DMS79 treated with DMSO at 0.1 percent for 48 hours (cell line): ENCODE results near the gene GPR179.
A peak's percentile ranks its signal among the peaks of the same experiment; 100 is the strongest.

ENCODE experiments used
- DNase-seq: peaks from one replicate; lab custom pipeline; 2025; lab: John Stamatoyannopoulos, UW

Gene GPR179

DNA sequence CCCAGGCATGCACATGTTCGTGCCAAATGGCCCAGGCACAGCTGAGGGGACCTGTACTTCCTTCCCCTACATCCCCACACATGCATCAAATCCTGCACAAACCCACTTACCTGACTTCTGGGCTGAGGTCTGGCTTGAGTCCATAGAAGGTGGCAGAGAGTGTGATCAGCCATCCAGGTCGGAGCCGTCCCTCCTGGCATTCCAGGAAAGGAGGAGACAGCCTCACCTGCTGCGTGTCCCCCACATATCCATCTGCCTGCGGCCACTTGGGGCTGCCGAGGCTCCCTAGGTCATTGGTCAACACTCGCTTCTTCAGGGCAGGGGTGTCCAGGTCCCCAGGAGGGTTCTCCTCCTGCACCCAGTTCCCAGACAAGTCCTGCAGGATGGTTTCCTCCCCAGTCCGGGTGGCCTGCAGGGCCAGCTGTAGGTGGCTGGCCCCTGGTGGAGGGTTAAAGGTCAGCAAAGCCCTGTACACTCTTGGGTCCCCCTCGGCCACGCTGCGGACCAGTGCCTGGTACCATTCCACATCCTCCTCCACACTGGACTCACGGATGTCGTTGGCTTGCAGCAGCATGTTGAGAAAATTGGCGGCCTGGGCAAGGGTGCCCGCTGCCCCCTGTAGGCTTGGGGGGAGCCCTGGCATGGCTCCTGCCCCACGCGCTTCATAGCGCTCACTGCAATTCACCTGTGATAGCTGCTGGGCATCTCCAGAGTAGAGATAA is 709 bp downstream of the GPR179 start:
- no peak for DNase-seq

GRCh38 chr17:38341035-38341721 is 2.6 kb downstream of the GPR179 start:
- DNase-seq = peak; percentile 93

- no peak for DNase-seq
Observed at GRCh38 chr17:38339891-38340290, 3.9 kb downstream of the GPR179 start.

- DNase-seq = no peak
Observed at GRCh38 chr17:38338535-38338934, 5.2 kb downstream of the GPR179 start.

GRCh38 chr17:38338053-38338452 is 5.7 kb downstream of the GPR179 start:
- no peak for DNase-seq

GRCh38 chr17:38336838-38337237 is 6.9 kb downstream of the GPR179 start:
- no peak for DNase-seq

DNA sequence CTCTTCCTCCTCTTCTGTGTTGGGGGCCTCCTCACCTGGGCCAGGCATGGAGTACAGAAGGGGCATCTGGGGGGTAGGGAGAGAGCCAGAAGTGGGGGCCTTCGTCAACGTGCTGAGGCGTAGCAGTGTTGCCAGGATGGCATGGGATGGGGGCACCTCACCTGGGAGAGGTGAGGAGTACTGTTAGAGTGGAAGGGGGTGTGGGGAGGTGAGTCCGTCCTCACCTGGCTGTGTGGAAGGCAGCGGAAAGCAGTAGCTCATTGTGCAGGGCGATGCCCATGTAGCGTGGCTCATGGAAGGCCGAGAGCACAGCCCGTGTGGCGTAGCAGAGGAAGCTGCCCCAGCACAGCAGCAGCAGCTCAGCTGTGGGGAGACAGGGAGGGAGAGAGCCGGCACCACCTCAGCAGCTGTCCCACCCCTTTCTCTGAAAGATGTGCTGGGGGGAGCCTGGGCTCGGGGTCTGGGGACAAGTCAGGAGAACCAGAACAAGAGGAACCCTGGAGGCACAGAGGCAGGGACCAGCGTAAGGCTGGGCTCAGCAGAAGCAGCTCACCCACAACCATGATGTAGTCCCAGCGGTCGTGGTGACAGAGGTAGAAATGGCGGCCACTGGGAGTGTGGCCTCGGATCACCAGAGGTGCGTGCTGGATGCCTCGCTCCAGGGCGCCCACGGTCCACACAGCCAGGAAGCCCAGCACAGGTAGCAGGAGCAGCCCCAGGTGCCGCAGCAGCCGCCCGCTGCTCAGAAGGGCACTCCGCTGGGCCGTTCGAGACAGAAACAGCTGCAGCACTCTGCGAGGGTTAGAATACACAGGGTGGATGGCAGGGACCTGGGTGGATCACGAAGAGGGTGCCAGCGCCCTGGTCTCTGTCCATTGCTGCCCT is 9.0 kb downstream of the GPR179 start:
- DNase-seq = no peak

DNA sequence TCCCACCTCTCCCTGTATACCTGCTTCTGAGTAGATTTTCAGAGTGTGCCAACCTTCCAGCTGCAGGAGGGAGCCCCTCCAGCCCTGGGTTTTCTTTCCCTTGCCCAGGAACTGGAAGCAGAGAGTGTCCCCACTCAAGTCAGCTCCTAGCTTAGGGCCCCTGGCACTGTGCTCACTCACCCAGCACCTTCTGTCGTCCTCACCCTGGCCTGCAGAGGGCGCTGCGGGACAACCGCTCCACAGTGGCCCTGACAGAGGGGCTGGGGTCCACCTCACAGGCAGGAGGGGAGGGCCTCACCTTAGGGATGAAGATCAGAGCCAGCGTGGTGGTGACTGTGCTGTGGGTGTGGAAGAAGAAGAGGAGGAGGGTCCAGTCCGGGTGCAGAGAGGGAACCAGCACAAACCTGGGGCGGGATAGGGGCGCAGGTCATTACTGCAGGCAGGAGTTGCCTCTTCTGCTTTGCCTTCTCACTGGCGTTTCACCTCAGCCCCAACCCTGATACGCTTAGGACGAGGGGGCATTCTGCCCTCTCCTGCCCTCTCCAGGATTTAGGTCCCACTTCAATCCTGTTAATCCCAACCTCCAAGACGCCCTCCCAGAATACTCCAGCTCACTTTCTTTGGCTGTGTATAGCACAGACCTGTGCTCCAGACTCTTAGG is 10.0 kb downstream of the GPR179 start:
- DNase-seq = no peak

DNA sequence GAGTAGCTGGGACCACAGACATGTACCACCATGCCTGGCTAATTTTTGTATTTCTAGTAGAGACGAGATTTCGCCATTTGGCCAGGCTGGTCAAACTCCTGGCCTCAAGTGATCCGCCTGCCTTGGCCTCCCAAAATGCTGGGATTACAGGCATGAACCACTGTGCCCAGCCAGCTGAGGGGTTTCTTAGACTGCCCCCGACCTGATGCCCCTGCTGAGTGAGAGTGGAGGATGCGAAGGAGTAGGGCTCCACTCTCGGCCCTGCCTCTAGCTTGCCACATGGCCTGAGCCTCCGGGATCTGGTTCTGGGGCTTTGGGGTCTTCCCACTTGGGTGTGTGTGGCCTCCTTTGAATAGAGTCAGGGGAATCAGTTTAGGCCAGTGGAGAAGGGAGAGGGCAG is 11.0 kb downstream of the GPR179 start:
- DNase-seq = no peak

GRCh38 chr17:38330941-38331411 is 12.8 kb downstream of the GPR179 start:
- no peak for DNase-seq

- no peak for DNase-seq
Observed at GRCh38 chr17:38329808-38330730, 13.7 kb downstream of the GPR179 start.

DNA sequence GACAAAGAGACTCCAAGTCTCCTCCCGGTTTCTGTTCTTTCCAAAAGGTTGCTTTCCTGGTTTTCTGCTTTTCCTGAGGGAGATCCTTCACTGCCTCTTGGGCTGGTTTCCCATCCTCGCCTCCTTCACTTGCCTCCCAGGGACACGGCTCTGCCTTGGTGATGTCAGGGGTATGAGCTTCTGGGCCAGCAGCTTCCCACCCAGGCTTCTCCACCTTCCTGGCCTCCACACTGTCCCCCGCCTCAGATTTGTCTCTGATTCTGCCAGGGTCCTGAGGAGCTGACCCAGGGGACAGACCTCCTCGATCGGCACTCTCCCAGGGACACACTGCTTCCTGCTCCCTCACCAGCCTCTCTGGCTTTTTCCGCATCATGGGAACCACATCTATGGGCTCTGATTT is 14.5 kb downstream of the GPR179 start:
- DNase-seq = no peak

DNA sequence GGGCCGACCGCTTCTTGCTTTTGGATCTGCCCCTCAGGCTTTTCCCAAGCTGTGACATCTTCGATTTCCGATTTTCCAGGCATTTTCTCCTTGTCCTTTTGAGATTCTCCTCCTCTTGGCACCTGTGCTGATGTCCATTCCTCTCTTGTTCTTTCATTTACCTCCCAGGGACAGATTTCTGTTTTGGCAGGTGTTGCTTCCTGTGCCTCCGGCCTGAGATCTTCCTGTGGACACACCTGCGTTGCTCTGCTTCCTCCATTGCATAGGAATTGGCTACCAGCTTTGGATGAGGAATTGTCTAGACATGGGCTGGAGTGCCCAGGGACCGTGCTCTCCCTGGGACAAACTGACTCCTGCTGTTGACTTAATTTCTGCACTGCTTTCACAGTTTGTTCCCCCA is 15.1 kb downstream of the GPR179 start:
- DNase-seq = no peak

DNA sequence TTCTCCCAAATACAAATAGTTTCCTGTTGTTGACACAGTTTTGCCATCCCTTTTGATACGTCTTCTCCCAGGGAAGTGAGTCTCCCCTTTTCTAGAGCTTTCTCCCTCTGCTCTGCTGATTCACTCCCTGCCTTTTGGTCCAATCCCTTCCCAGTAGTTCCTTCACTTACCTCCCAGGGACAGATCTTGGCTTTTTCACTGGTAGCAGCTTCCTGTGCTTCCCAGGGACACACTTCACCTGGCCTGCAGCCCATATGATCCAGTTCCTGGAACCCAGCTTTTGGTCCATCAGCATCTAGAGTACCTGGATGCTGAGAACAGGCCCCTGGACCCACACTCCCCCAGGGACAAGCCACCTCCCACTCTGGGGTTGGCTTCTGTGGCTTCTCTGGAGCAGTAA is 15.8 kb downstream of the GPR179 start:
- DNase-seq = no peak

DNA sequence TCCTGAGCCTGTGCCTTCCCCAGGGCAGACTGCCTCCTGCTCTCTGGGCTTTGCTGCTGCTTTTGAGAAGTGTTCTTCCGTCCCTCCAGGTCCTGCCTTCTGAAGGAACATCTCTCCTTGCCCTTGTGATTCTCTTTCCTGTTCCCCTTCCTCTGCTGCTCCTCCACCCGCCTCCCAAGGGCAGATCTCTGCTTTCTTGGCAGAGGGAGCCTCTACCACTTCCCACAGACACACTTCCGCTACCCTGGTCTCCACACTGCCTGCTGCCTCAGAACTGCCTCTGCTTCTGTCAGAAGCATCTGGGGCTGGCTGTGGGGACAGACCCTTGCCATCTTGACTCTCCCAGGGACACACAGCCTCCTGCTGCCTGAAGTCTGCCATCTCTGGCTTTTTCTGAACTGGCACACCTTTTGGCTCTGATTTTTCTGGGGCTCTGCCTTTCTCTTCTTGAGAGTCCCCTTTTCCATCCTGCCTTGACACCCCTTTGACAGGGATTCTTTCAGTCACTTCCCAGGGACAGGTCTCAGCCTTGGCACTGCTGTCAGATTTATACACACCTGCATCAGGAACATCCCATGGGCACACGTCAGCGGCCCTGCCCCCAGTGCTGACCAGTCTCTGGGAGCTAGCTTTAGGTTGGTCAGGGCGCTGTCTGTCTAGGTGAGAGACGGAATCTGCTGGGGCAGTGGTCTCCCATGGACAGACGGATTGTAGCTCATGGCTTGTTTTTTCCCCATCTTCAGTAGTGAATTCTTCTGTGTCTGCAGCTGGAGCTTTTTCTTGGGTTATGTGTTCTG is 16.6 kb downstream of the GPR179 start:
- DNase-seq = no peak

GRCh38 chr17:38325221-38325851 is 18.4 kb downstream of the GPR179 start:
- DNase-seq = peak; percentile 88

GRCh38 chr17:38324772-38325171 is 19.0 kb downstream of the GPR179 start:
- peak; percentile 67 for DNase-seq

DNA sequence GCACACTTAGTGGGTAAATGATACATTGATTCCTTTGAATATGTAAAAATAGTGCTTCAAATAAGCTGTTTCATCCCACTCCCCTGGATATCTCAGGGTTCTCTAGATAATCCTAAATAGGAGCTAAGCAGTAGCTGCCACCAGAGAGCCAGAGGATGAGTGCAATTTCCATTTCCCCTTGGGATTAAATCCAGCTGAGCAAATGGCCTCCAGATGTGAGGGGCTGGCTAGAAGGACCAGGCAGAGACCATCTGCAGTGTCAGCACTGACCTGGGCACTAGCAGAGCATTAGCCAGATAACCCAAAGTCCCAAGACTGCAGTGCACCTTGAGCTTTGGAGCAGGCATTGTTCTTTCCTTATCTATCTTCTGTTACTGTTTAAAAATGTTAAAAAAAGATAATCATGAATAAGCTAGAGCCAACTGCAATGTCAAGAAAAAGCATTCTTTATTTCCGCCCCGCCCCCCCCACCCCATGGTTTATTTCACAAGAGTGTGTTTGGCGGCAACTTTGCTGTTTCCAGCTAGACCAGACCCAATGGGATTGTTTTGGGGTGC is 19.5 kb downstream of the GPR179 start:
- no peak for DNase-seq

- DNase-seq = no peak
Observed at GRCh38 chr17:38322897-38323296, 20.9 kb downstream of the GPR179 start.
